GM18870 (cell line): ENCODE measurements around the gene IGSF9B.

Experiments used
- ATAC-seq: cut with Tn5 transposase; IDR thresholded peaks from one replicate; pipeline ENCODE4 v1.9.1; 2021; ENCODE audit warnings: moderate library complexity; ENCODE audit not compliant: unreplicated experiment

Gene IGSF9B

DNA sequence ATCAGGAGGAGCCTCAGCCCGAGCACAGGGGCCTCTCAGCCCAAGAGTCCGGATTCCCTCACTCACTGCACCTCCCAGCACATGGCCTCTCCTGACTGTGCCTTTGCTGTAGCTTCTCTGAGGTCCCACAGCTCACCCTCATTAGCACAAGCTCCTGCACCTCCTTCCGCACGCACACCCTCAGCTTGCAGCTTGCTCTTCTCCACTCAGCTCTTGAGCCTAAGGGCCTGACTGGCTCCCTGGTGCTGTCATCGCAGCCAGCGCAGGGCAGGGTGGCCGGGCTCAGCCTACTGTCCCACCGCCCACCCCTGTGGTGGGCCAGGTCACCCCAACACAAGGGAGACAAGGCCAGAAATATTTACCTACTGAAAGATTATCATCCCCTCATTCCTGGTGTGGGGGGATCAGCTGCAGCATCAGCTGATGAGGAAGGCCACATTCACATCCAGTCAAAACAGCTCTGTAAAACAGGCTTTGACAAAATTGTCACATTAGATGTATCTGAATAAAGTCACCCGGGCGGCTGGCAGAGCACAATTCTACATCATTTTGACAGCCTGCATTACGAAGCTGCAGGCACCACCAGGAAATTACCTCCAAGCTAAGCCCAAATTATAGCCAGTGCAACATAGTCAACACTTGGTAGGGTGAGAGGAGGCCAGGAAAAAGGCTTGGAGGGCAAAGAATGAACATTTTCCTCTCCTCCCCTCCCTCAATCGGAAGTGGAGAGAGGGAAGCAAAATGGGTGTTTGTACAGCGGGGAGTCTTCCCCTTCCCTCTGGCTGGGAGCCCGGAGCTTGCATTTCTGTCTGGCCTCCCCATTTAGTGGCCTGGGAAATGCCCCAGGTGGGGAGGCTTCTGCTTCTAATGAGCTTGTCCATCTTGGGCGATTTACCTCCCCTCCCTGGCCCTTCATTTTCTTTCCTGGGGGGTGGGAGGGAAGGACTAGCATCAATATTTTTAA is 29.5 kb upstream of the IGSF9B start:
- ATAC-seq = no peak

DNA sequence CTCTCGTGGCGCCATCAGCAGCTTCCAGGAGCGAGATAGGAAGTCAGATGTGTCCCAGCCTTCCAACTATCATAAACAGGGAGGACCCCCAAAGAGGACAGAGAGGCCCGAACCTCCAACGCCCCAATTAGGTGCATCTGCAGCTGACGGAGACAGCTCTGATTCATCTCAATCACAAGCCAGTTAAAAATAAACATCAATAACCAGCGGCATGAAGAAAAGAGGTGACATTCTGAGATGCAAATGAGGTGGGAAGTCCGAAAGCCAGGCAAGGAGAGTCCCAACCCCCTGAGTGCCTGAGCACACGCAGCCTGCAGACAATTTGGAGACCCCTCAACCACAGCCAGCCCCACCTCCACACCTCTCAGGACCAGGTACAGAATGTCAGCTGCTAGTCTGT is 28.1 kb upstream of the IGSF9B start:
- no peak for ATAC-seq

DNA sequence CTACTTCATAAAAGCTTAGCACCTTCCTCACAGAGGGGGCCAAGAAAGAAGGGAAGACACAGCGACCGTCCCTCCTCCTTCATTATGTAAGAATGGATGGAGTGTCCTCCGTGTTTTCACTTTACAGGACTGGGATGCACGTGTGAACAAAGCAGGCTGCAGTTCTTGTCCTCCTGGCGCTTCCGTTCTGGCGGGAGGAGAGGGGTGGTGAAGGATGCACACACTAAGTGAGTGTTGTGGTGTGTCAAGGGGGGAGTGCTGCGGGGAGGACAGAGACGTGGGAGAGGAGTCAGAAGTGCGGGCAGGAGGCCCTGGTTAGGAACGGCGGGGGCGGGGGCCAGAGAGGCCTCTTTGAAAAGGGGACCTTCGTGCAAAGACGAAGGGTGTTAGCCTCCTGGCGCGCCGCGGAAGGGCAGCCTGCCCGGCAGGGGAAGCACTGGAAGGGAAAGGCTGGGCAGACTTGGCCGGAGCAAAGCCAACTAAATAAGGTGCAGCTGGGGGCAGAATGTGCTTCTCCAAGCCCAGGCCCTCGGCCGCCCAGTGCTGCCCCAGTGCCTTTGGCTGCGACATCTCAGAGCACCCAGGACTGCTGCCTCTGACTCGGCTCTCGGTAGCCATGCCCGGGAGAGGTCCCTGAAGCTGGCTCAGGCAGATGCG is 27.0 kb upstream of the IGSF9B start:
- ATAC-seq = no peak

DNA sequence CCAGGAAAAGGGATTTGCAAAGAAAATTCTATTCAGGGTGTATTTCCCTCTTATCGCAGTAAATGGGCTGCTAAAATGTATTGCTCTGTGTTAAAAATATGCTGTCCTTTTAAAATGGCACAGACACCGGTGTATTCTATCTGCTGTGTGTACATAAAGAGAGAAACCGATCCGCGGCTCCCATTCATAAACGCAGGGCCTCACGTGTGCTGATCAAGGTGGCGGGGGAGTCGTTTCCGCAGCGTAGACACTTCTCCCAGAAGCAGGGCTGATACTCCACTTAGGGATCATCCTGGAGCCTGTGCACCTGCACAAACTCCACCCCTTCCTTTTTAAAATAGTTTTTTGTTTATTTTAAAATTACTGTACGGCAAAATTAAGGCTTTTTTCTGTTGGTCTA is 26.1 kb upstream of the IGSF9B start:
- no peak for ATAC-seq

DNA sequence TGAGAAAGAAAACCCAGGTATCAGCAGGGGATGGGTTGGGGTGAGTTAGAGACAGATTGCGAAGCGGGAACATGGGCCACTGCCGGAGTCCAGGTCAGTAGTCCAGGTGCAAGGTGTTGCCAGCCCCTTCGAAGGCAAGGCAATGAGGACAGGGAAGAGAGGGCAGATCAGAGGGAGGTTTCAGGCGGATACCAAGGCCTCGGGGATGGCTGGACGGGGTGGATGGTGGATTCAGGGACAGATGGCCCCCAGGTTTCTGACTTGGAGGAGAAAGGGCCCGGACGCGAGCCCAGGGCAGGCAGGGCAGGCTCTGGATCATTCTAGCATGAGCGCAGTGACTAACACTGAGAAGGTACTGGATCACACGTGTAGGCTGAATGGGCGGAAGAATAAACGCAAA is 25.4 kb upstream of the IGSF9B start:
- no peak for ATAC-seq

DNA sequence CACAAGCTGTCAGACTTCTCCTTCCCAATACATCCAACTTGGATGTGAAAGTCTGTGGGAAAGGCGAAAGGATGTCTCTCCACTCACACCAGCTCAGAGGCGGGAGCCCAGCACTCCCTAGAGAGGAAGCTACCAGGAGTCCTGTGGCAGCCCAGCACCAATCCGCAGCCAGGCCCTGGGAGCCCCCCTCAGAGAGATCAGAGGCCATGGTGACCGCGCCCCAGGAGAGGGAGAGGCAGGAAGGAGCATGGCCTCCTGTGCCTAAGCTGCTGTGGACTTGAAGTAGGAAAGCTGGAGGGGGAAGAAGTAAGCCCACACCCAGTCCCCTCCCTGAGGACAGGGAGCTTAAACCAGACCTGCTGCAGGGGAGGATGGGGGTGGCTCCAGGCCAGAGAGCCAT is 24.4 kb upstream of the IGSF9B start:
- no peak for ATAC-seq

DNA sequence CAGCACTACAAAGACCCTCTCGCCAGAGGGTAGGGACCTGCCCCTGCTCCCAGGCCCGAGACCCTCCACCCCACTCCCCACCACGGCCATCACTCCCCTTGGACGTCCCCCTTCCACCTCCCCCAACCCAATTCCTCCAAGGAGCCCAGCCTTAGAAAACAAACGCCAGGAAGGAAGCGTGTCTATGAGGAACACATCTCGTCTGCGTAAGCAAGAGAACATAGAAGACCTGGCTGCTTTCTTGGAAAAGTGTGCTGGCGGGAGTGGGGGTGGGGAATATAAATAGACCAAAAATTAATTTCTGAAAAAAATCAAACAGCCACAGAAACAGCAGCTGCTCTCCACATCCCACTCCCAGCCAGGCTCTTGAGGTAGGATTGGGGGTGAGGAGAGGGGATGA is 23.9 kb upstream of the IGSF9B start:
- no peak for ATAC-seq

DNA sequence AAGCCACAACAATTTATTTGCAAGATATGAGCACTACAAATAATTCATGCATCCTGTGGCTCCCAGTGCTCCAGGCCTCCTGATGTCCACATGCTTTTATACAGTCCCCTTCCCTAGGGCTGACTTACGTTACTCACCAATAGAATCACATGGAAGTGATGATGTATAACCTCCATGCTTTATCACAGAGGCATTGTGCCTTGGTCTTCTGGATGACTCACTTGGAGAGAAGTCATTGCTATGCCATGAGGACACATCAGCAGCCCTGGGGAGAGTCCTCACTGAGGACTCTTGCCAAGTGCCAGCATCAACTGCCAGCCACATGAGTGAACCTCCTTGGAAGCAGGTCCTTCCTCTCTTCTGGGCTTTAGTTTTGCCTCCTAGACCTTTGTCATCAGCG is 22.0 kb upstream of the IGSF9B start:
- no peak for ATAC-seq

DNA sequence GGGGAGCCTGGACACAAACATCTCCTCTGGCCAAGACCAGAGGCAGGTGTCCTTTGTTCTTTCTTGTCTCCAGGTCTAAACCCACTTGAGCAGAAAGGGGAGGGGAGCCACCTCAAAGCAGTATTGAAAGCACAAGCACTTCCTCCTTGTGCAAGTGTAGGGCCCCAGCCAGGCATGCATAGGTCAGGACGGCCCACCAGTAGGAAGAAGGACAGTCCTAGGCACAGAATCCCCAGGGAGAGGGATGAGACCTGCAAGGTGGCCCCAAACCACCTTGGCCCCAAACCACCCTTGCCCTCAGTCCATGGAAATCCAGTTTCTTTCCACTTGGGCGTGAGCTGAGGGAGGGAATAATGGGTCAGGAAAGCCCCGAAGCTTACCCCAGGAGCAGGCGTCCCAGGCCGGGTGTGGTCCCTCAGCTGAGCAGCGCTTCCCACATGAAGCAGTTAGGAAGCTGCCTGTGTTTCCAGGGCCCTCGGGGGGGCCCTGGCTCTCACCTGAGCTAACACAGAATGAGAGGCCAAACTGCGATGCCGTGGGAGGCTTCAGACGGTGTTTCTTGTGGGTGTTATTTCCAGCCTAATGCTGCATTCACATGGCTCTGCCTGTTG is 20.4 kb upstream of the IGSF9B start:
- peak; percentile 97 for ATAC-seq

DNA sequence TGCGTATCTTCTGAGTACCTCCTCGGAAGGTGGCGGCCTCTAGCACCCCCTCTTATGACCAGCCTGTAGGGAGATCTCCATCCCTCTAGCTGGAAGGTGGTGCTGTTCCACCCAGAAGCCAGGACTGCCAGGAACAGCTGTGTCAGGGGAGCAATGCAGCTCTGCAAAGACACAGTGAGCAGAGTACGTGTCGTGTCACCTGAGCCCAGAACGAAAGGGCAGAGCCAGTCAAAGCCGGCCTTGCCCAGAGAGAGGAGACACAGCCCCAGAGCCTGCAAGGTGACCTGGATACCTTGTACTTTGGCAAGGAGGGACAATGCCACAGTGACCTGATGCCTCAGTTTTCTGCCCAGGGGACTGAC is 18.7 kb upstream of the IGSF9B start:
- ATAC-seq = no peak

DNA sequence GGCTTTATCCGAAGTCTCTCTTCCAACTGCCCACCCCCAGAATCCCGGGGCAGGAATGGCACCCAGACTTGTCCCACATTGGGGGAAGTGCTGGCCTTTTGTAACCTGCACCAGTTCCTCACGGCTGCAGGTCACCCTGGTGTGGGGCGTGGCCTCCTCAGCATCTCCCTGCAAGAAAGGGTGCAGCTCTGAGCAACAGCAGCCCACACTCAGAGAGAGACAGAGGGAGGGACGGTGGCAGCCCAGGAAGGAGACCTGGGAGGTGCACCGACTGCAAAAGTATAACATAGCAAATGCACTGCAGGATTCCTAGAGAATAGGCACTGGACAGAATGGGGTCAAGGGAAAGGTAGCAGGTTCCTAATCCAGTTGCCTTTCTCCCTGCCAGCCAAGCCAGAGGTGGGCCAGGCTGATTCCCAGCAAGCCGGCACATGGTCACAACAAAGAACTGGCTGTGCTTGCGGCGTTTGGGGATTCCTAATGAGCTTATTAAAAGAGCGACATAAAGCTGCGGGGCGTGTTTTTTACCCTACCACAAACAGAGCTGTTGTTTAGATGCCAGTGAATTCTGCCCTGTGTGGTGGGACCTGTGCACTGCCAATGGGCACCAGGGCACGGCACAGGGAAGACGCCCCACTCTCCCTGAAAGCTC is 18.2 kb upstream of the IGSF9B start:
- ATAC-seq = no peak

DNA sequence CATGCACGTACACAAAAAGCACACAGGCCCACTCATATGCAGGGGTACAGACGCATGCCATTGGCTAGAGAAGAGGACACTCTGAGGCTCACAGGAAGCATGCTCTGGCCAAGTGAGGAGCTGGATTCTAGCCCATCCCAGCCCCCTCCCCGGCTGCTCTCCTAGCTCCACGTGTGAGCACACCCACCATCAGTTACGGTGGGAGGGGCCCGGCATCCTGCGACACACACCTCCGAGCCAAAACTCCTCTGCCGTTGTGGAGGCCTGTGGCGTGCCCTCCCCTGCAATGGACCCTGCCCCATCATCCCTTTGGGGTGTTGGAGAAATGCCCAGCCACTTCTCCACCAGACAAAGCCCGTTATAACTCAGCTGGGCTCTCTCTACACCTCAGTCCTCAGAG is 15.1 kb upstream of the IGSF9B start:
- no peak for ATAC-seq

DNA sequence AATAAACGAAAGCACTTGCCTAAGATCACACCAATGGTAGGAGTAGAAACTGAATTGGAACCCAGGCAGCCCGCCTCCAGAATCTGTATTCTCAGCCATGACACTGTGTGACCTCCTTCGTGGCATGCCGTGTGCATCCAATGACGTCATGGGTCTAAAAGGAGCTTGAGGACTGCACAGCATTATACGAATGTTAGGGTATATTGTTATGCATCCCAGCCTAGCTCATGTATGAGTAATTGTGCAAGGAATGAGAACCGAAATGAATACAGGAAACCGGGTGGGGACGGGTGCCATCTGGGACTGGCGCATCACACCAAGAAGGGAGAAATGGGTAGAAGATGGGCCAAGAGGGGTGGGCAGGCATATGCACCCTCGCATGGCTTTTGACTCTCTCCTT is 12.3 kb upstream of the IGSF9B start:
- no peak for ATAC-seq

DNA sequence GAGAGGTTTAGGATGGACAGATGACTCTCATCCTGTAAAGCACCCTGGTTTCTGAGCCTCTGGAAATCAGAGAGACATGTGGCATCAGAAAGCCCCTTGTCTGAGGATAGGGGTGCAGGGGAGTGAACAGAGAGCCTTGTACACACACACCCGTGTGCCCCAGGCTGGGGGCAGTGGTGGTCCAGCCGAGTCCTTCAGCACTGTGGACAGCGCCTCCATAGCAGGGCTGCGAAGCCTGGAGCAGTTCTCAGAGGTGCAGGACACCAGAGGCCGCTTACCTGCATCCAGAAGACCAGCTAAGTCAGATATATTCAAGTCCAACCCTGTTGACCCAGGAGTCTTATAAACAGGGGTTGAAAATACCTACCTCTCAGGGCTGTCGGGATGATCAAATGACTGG is 11.5 kb upstream of the IGSF9B start:
- no peak for ATAC-seq

DNA sequence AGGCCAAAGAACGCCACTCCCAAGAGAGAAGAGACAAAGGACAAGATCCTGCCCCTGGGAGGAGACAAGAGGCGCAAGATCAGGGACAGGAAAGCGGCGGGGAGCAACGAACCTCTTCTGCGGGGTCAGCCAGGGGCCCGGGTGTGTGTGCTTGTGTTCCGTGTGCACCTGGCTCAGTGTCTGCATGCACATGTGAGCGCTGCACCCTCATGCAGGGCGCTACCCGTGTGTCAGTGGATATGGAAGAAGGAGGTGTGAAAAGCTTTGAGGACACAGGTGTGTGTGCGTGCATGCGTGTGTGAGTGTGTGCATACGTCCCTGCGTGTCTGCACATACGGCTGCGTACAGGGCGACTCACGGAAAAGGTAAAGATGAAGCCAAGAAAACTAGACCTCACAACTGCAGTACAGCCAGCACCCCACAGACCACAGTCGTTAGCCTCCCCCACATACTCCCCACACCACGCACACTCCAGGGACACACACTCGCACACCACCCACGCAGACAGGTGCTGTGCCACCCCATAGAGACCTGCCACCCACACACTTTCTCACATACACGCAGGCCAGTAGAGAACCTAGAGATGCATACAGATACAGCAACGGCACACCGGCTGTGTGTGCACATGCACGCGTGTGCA is 11.0 kb upstream of the IGSF9B start:
- ATAC-seq = no peak

DNA sequence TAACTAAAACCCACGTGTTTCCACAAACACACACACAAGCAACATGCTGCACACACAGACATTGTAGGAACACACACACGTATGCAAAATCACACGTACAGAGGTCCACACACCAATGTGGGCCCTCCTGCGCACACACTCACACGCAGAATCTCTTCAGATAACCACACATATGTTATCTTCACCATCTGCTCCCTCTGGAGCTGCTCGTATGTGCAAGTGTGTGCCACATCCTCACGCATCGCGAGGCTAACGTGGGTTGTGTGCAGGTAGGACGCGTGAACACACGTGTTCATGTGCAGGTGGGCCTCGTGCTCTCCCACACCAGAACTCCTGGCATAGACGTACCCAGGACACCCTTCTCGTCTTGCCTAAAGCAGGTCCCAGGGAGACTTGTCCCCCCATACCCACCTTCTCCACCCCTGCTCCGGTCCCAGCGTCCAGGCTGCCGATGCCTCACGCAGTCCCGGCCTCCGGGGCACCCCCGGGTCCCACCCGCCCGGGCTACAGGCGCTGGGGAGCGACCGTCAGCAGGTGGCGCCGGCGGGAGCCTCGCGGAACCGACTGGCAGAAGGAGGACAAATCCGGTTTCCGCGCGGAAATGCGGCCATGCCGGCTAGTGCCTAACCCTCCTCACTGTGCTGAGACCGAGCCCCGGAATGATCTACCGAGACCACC is 10.3 kb upstream of the IGSF9B start:
- ATAC-seq = no peak

DNA sequence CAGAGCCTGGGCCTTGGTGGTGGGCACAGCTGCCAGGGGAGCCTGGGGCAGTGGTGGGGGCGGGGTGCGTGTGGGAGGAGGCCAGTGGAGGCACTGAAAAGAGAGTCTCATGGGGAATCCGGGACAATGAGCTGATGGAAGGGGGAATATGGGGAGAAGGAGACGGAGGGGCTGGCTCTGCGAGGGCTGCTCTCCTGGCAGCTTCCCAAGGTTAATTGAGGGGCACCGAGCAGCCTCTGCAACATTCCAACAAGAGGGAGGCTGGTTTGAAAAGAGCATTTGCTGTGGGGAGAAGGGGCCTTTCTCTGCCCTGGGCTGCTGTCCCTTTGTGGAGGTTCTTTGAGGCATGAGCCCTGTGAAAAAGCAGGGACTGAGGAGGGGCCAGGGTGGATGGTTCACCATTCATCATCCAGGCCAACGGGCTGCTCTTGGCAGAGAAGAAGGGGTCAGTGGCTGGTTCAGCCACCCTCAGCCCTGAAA is 9.4 kb upstream of the IGSF9B start:
- no peak for ATAC-seq

DNA sequence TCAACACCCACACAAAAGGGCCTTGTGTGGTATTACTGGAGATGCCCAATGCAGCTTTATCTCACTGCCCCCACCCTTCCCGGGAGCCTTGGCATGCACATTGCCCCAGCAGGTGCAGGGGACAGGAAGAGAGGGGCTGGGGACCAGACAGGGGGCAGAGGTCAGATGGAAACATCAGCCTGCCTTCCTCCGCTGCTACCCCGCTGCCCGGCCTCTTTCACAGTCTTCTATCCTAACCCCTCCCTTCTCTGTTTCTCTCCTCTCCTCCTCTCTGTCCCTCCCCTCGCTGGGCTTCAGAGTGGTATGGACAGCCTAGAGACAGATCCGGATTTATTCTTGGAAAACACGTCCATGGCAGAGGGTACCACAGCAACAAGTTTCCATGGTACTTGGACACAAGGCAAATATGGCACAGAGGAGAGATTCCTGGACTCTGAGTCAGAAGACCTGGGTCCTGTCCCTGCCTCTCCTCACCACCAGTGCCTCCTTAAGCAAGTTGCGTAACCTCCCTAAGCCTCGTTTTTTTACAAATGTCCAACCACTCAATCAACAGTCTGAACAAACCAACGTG is 8.3 kb upstream of the IGSF9B start:
- ATAC-seq = no peak

DNA sequence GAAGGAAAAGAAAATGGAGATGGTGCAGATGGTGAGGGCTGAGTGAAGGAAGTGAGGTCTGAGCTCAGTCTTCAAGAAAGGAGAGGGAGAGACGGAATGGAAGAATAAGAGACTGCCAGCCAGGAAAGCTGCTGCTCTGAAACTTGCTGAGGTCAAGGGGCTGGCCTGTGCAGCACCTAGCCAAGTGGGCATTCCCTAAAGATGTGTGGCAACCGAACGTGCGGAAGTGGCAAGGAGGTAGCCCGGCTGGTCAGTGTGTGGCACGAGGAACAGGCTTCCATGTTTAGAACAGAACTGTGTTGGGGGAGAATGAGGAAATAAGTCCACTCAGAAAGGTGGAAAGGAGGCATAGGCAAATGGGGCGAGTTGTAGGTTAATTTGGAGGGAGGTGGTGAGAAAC is 7.6 kb upstream of the IGSF9B start:
- ATAC-seq = no peak

DNA sequence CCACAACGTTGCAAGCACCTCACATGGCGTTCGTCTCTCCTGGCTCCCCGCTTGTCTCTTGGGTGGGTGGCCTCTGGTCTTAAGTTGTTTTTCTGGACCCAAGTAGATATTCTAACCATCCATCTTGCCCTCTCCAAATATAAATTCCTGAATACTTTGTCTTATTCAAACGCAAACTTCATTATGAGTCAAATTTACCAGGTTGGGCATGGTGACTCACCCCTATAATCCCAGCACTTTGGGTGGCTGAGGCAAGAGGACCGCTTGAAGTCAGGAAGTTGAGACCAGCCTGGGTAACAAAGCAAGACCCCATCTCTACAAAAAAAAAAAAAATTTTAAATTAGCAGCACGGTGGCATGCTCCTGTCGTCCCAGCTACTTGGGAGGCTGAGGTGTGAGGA is 5.1 kb upstream of the IGSF9B start:
- ATAC-seq = no peak
